ENCODE data around the gene CWC25.
"Not testable (repeated sequence)": the region's sequence is repeated elsewhere in the genome, so short reads cannot be mapped to it uniquely, and the experiment has no call there.

Gene CWC25

DNA sequence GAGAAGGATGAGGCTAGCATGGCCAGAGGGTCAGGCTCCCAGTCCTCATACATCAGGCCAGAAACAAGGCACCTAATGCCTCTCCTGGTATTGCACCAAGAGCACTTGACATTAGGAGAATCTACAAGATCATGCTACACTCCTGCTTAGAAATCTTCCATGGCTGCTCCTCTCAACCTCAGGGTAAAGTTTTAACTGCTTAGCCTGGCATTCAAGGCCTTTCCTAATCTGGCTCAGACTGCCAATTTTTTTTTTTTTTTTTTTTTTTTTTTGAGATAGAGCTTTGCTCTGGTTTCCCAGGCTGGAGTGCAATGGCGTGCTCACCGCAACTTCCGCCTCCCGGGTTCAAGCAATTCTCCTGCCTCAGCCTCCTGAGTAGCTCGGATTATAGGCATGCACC is 34.0 kb downstream of the CWC25 start:
- no peak for TF ChIP-seq ZFX (IDR thresholded peaks at IDR 0.05; ENCODE audit: borderline replicate concordance)
- TF ChIP-seq, protein P1, sequence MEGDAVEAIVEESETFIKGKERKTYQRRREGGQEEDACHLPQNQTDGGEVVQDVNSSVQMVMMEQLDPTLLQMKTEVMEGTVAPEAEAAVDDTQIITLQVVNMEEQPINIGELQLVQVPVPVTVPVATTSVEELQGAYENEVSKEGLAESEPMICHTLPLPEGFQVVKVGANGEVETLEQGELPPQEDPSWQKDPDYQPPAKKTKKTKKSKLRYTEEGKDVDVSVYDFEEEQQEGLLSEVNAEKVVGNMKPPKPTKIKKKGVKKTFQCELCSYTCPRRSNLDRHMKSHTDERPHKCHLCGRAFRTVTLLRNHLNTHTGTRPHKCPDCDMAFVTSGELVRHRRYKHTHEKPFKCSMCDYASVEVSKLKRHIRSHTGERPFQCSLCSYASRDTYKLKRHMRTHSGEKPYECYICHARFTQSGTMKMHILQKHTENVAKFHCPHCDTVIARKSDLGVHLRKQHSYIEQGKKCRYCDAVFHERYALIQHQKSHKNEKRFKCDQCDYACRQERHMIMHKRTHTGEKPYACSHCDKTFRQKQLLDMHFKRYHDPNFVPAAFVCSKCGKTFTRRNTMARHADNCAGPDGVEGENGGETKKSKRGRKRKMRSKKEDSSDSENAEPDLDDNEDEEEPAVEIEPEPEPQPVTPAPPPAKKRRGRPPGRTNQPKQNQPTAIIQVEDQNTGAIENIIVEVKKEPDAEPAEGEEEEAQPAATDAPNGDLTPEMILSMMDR (IDR thresholded peaks at IDR 0.05): no peak
- no peak overlapping the region for H3K27ac ChIP-seq

GRCh38 chr17:38790148-38790707 is 34.9 kb downstream of the CWC25 start:
- H3K27ac ChIP-seq: not testable (repeated sequence)

- TF ChIP-seq ZFX (IDR thresholded peaks at IDR 0.05; ENCODE audit: borderline replicate concordance): no peak
- TF ChIP-seq, protein P1 (IDR thresholded peaks at IDR 0.05): no peak
- no peak overlapping the region for H3K27ac ChIP-seq
Measured at GRCh38 chr17:38789185-38789584, 35.9 kb downstream of the CWC25 start.

- H3K27ac ChIP-seq: not testable (repeated sequence)
Measured at GRCh38 chr17:38787999-38788398, 37.1 kb downstream of the CWC25 start.

GRCh38 chr17:38786372-38786771 is 38.7 kb downstream of the CWC25 start:
- TF ChIP-seq ZFX (IDR thresholded peaks at IDR 0.05; ENCODE audit: borderline replicate concordance): no peak
- H3K27ac ChIP-seq: no peak overlapping the region

DNA sequence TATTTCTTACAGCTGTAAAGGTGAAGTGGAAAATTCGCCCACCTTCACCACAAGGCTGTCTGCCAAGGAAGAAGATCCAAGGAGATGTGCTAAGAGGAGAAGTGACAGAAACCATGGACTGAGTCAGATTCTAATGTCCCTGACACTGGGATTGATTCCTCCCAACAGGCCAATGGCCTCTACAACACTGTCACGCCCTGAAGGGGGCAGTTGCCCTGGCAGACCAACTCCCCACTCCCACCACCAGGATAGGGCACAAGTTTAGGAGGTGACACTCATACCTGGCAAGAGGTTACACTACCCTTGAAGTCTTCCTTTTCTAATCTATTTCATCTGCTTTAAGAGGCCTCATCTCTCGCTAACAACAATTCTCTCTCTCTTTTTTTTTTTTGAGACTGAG is 41.9 kb downstream of the CWC25 start:
- no peak for TF ChIP-seq ZFX (IDR thresholded peaks at IDR 0.05; ENCODE audit: borderline replicate concordance)
- TF ChIP-seq, protein P1 (IDR thresholded peaks at IDR 0.05): no peak
- H3K27ac ChIP-seq: no peak overlapping the region

GRCh38 chr17:38779965-38780752 is 45.0 kb downstream of the CWC25 start:
- no peak for TF ChIP-seq ZFX (IDR thresholded peaks at IDR 0.05; ENCODE audit: borderline replicate concordance)
- TF ChIP-seq, protein P1 (IDR thresholded peaks at IDR 0.05): no peak
- no peak overlapping the region for H3K27ac ChIP-seq

DNA sequence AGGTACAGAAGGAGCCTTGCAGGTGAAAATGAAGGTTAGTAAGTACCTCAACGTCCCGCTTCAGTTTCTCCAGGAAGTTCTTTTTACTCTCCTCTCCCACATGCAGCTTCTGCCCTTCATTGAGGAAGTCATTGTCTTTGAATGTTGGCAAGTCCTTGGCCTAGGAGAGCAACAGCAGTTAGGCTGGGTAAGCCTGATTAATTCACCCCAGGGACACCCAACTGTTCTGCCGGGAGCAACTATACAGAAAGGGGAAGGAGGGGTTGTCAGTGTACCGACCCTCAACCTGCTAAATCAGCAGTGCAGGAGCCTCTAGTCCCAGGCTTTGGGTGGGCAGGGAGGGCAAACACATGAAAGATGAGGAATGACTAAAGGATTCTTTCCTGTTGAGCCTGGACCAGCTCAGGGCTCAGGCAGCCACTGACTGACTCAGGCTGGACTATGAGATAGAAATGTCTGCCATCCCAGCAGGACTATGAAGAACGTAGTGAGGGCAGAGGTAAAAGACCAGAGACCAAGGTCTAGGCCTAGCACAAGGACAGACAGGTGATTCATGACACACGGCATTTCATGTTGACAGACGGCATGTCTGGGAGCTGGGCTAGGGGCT is 47.4 kb downstream of the CWC25 start:
- TF ChIP-seq, protein P1 (IDR thresholded peaks at IDR 0.05): no peak
- no peak for TF ChIP-seq ZFX (IDR thresholded peaks at IDR 0.05; ENCODE audit: borderline replicate concordance)
- H3K27ac ChIP-seq: no peak overlapping the region

All from 22Rv1 (cell line).